SK-N-SH (cell line): ENCODE data around the gene SOX15. TPM values are rescaled to one million over a fixed set of nuclear protein-coding genes. Genes with fewer than 3 reads are reported as not detected.

Source experiments
- CTCF ChIA-PET: fragments of 300-600, 350-600 bp; formaldehyde crosslinking; extraction: SDS; loops from one replicate; lab custom pipeline; 2021; lab: Yijun Ruan, JAX
- POLR2A ChIA-PET: fragments of 350-600 bp; sonication (Branson Sonifier 250); formaldehyde crosslinking; extraction: SDS; loops from one replicate; lab custom pipeline; 2020; ENCODE audit warnings: antibody characterized with exemption, inconsistent platforms; lab: Yijun Ruan, JAX
- DNase-seq: peaks from one replicate; pipeline ENCODE4 v3.0.0; 2012
- H2AFZ ChIP-seq: fragments of 200-600 bp; sonication (generic); 2 replicates; pipeline ENCODE4 v1.8.1; 2016; ENCODE audit warnings: antibody characterized with exemption, mild to moderate bottlenecking, low read depth
- H3F3A ChIP-seq: fragments of 200-600 bp; sonication (generic); replicated peaks from 2 replicates; pipeline ENCODE3; 2016; ENCODE audit warnings: antibody characterized with exemption, mild to moderate bottlenecking; ENCODE audit not compliant: insufficient read depth
- H3K27ac ChIP-seq, 2 experiments: fragments of 200-500 bp in 1 of 2; fragments of 200-600 bp in 1 of 2; sonication (Bioruptor generic) in 1 of 2; sonication (generic), shearing (Covaris generic) in 1 of 2; 2 replicates each; pipeline versions ENCODE4 v1.5.1 to v1.6.1; 2014 to 2016; ENCODE audit warnings: low read depth in 2 of 2, inconsistent platforms in 1 of 2, low read length in 1 of 2, mild to moderate bottlenecking in 1 of 2, mixed read lengths in 1 of 2
- H3K27me3 ChIP-seq: fragments of 200-600 bp; sonication (generic), shearing (Covaris generic); 2 replicates; pipeline ENCODE4 v1.6.1; 2016; ENCODE audit warnings: mixed run types; ENCODE audit not compliant: insufficient read depth
- H3K36me3 ChIP-seq, 2 experiments: fragments of 200-500 bp in 1 of 2; fragments of 200-600 bp in 1 of 2; sonication (Bioruptor generic) in 1 of 2; sonication (generic) in 1 of 2; replicated peaks in 1 of 2; 2 replicates each; pipeline versions ENCODE3 to v1.5.1; 2014 to 2016; ENCODE audit warnings: low read length in 1 of 2, mild to moderate bottlenecking in 1 of 2; ENCODE audit not compliant: insufficient read depth in 2 of 2, control insufficient read depth in 1 of 2
- H3K4me1 ChIP-seq, 2 experiments: fragments of 200-500 bp in 1 of 2; fragments of 200-600 bp in 1 of 2; sonication (Bioruptor generic) in 1 of 2; sonication (generic), shearing (Covaris generic) in 1 of 2; 2 replicates each; pipeline versions ENCODE4 v1.5.1 to v1.6.1; 2014 to 2016; ENCODE audit warnings: low read depth in 1 of 2, low read length in 1 of 2, mixed run types in 1 of 2; ENCODE audit not compliant: insufficient read depth in 2 of 2, control insufficient read depth in 1 of 2
- H3K4me2 ChIP-seq: fragments of 200-600 bp; sonication (generic), shearing (Covaris generic); 2 replicates; pipeline ENCODE4 v1.6.1; 2017; ENCODE audit warnings: mixed run types
- H3K4me3 ChIP-seq, 2 experiments: fragments of 200-500 bp in 1 of 2; fragments of 200-600 bp in 1 of 2; sonication (Bioruptor generic) in 1 of 2; sonication (generic), shearing (Covaris generic) in 1 of 2; 2 replicates each; pipeline versions ENCODE4 v1.5.1 to v1.8.1; 2014 to 2016; ENCODE audit warnings: low read depth in 2 of 2, inconsistent platforms in 1 of 2, low read length in 1 of 2, mild to moderate bottlenecking in 1 of 2, mixed read lengths in 1 of 2, moderate library complexity in 1 of 2
- H3K79me2 ChIP-seq: fragments of 200-600 bp; sonication (generic); 2 replicates; pipeline ENCODE4 v1.8.1; 2017; ENCODE audit warnings: mild to moderate bottlenecking; ENCODE audit not compliant: insufficient read depth
- H3K9ac ChIP-seq: fragments of 200-600 bp; sonication (generic); 2 replicates; pipeline ENCODE4 v1.6.1; 2017; ENCODE audit warnings: mixed run types
- H3K9me2 ChIP-seq: fragments of 200-600 bp; sonication (generic); 2 replicates; pipeline ENCODE4 v1.6.1; 2017; ENCODE audit warnings: mixed run types
- H3K9me3 ChIP-seq: fragments of 200-600 bp; sonication (generic); 2 replicates; pipeline ENCODE4 v1.6.1; 2017; ENCODE audit warnings: mixed run types, mild to moderate bottlenecking, moderate library complexity
- H4K20me1 ChIP-seq: fragments of 200-600 bp; sonication (generic); 2 replicates; pipeline ENCODE4 v1.6.1; 2017; ENCODE audit warnings: mild to moderate bottlenecking, mixed run types; ENCODE audit not compliant: insufficient read depth
- CHD2 ChIP-seq: fragments of 150-350 bp; IDR thresholded peaks from 2 replicates; pipeline ENCODE4 v1.6.1; 2018; ENCODE audit warnings: low read length; ENCODE audit not compliant: partially characterized antibody
- FOSL2 ChIP-seq: IDR thresholded peaks from 2 replicates; pipeline ENCODE4 v1.4.0; 2012; ENCODE audit warnings: low read depth, mild to moderate bottlenecking, moderate library complexity, borderline replicate concordance
- FOXM1 ChIP-seq: IDR thresholded peaks from 2 replicates; pipeline ENCODE4 v1.4.0; 2012; ENCODE audit warnings: low read depth, mild to moderate bottlenecking
- MEF2A ChIP-seq: IDR thresholded peaks from 2 replicates; pipeline ENCODE4 v1.4.0; 2012; ENCODE audit warnings: low read depth, borderline replicate concordance
- MXI1 ChIP-seq: IDR thresholded peaks from 2 replicates; pipeline ENCODE4 v1.6.1; 2012; ENCODE audit warnings: mild to moderate bottlenecking, low read depth, low read length, improper control_type of control experiment
- NRF1 ChIP-seq: IDR thresholded peaks from 2 replicates; pipeline ENCODE4 v1.6.1; 2012; ENCODE audit warnings: low read depth, mild to moderate bottlenecking, low read length
- RFX5 ChIP-seq: IDR thresholded peaks from 2 replicates; pipeline ENCODE4 v1.6.1; 2012; ENCODE audit warnings: mild to moderate bottlenecking, improper control_type of control experiment, low read length
- SMC3 ChIP-seq: IDR thresholded peaks from 2 replicates; pipeline ENCODE4 v1.6.1; 2012; ENCODE audit warnings: low read depth, low read length, improper control_type of control experiment
- TEAD4 ChIP-seq: IDR thresholded peaks from 2 replicates; pipeline ENCODE4 v1.4.0; 2012; ENCODE audit warnings: mild to moderate bottlenecking, borderline replicate concordance; ENCODE audit not compliant: insufficient read depth
- WGBS: methylation state at CpG from one replicate; pipeline ENCODE4 v1.1.6; 2017; ENCODE audit warnings: low lambda C conversion rate; 5-methylcytosine and 5-hydroxymethylcytosine counted together
- polyA plus RNA-seq, 3 experiments: library from polyadenylated mRNA; depleted of rRNA; stranded (reverse); fragments of >200 nt; gene quantifications; 2 replicates each; pipeline ENCODE4 v1.2.3, GENCODE V29; 2012
- TF ChIP-seq, protein P1 (sequence below): fragments of 200-600 bp; sonication (generic); IDR thresholded peaks from 2 replicates; pipeline ENCODE4 v1.6.1; 2017; ENCODE audit warnings: antibody characterized with exemption, mild to moderate bottlenecking, moderate library complexity

The SOX15 gene
- polyA plus RNA-seq, 1 of the 3 experiments (the other 2 are of a cell fraction), result 1.3 TPM

DNA sequence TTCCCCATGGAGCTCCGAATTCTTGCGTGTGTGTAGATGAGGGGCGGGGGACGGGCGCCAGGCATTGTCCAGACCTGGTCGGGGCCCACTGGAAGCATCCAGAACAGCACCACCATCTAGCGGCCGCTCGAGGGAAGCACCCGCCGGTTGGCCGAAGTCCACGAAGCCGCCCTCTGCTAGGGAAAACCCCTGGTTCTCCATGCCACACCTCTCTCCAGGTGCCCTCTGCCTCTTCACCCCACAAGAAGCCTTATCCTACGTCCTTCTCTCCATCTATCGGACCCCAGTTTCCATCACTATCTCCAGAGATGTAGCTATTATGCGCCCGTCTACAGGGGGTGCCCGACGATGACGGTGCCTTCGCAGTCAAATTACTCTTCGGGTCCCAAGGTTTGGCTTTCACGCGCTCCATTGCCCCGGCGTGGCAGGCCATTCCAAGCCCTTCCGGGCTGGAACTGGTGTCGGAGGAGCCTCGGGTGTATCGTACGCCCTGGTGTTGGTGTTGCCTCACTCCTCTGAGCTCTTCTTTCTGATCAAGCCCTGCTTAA is 28.8 kb downstream of the SOX15 start (continued):
- TF ChIP-seq TEAD4 (no peak), SMC3 (peak; percentile 70), MEF2A (no peak), CHD2 (peak; percentile 40), FOXM1 (no peak), MXI1 (no peak), FOSL2 (no peak)

DNA sequence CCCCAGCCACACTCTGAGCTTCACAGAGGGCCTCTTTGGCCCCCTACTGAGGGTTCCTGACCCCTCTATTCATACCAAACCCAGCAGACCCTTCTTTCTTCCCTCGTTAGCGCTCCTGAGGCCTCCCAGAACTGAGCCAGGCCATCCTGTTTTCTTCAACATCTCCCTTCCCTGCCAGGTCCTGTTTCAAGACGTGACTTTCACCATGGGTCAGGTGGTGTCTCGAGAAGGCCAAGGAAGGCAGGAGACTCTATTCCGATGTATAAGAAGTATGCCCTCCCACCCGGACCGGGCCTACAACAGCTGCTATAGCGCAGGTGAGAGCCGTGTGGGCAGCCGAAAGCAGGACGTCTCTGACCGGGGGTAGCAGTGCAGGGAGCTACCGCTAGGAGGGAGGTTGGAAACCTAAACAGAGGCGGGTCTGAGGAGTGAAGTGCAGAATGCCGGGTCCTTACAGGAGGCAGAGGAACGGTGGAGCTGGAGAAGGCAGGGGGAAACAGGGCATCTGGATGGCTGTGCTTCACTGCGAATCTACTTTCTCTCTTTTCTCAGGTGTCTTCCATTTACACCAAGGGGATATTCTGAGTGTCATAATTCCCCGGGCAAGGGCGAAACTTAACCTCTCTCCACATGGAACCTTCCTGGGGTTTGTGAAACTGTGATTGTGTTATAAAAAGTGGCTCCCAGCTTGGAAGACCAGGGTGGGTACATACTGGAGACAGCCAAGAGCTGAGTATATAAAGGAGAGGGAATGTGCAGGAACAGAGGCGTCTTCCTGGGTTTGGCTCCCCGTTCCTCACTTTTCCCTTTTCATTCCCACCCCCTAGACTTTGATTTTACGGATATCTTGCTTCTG is 29.5 kb downstream of the SOX15 start:
- Histone ChIP-seq H3K4me2 (peak overlapping the region; percentile 92), H3K27me3 (no peaks in the 10 kb centered on the region), H2AFZ (peak overlapping the region; percentile 85), H3K9me3 (no peaks in the 10 kb centered on the region)
- CTCF ChIA-PET, result interaction anchor here (0.6 to 10.7 kb wide), 74 partner anchors 11 to 515 kb away, joined by 3 to 236 read pairs (median 5); partner anchors contain the start of genes ACAP1, CTDNEP1, GABARAP and KCTD11
- 41% methylated on average over 22 of the region's 22 CpGs for WGBS
- peak; percentile 67 for DNase-seq
- POLR2A ChIA-PET, result interaction anchor here (0.9 to 2.7 kb wide), 5 partner anchors 11 to 205 kb away, joined by 3 to 7 read pairs (median 5); partner anchors contain the start of genes FGF11, MPDU1 and TNFSF12
- TF ChIP-seq NRF1 (no peak), TEAD4 (no peak), RFX5 (no peak)
- TF ChIP-seq, protein P1, sequence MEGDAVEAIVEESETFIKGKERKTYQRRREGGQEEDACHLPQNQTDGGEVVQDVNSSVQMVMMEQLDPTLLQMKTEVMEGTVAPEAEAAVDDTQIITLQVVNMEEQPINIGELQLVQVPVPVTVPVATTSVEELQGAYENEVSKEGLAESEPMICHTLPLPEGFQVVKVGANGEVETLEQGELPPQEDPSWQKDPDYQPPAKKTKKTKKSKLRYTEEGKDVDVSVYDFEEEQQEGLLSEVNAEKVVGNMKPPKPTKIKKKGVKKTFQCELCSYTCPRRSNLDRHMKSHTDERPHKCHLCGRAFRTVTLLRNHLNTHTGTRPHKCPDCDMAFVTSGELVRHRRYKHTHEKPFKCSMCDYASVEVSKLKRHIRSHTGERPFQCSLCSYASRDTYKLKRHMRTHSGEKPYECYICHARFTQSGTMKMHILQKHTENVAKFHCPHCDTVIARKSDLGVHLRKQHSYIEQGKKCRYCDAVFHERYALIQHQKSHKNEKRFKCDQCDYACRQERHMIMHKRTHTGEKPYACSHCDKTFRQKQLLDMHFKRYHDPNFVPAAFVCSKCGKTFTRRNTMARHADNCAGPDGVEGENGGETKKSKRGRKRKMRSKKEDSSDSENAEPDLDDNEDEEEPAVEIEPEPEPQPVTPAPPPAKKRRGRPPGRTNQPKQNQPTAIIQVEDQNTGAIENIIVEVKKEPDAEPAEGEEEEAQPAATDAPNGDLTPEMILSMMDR, result peak; percentile 33; the same call in 1 of the 2 replicates
- TF ChIP-seq, all 33 proteins: peak for 1
- peaks cover 8% of the 10 kb centered on the region for H3F3A ChIP-seq
- peaks cover 16 to 20% of the 10 kb centered on the region in 2 experiments for H3K36me3 ChIP-seq
- peaks cover 17 to 54% of the 10 kb centered on the region in 2 experiments for H3K4me1 ChIP-seq
- no peak overlapping the region for H3K9ac ChIP-seq
- H3K9me2 ChIP-seq, result no peaks in the 10 kb centered on the region
- peak overlapping the region; percentile 49 to 88 for H3K27ac ChIP-seq
- no peaks in the 10 kb centered on the region for H4K20me1 ChIP-seq
- H3K79me2 ChIP-seq, result peaks cover 37% of the 10 kb centered on the region
- H3K4me3 ChIP-seq, result peak overlapping the region; percentile 88 to 90; a peak in 3 of 4 replicates
